ENCODE measurements around the gene AMER3. TPM values are rescaled to one million over a fixed set of nuclear protein-coding genes. Genes with fewer than 3 reads are reported as not detected.
A peak's percentile ranks its signal among the peaks of the same experiment; 100 is the strongest.

The AMER3 gene
- total RNA-seq, 2 experiments from 2014 or later: not detected

GRCh38 chr2:130791617-130791939, 36.2 kb downstream of the AMER3 start:
- Mint-ChIP-seq H3K27ac (no peak overlapping the region), H3K4me3 (no peak overlapping the region), H3K4me1 (no peaks in the 10 kb centered on the region), H3K36me3 (ENCODE audit: low read depth) (no peaks in the 10 kb centered on the region), H3K9me3 (ENCODE audit: low read depth) (no peaks in the 10 kb centered on the region), H3K27me3 (peaks cover 5% of the 10 kb centered on the region)
- ChIA-PET CTCF (no interaction called here), POLR2A (interaction anchor here (0.5 kb wide), 1 partner anchor 1139 kb away, joined by 3 read pairs; no protein-coding TSS in a partner anchor)
- intact Hi-C loops (cut with DNase I, micrococcal nuclease): no loop called here
- ATAC-seq (no peak), DNase-seq (no peak)

GRCh38 chr2:130795431-130795830, 40.1 kb downstream of the AMER3 start:
- Mint-ChIP-seq H3K4me1 (peaks cover 3% of the 10 kb centered on the region), H3K27me3 (peaks cover 3% of the 10 kb centered on the region), H3K27ac (no peak overlapping the region), H3K4me3 (no peak overlapping the region), H3K36me3 (ENCODE audit: low read depth) (no peaks in the 10 kb centered on the region), H3K9me3 (ENCODE audit: low read depth) (no peaks in the 10 kb centered on the region)
- intact Hi-C loops (cut with DNase I, micrococcal nuclease): loop anchor here (5.0 kb wide), 2 partner anchors 42 to 297 kb away; partner anchors contain the start of genes ARHGEF4 (in 2 of the 2) and FAM168B (in 1 of the 2)
- DNase-seq: no peak
- CTCF ChIA-PET: interaction anchor here (0.9 to 6.2 kb wide), 4 partner anchors 78 to 127 kb away, joined by 3 to 156 read pairs (median 4); no protein-coding TSS in a partner anchor
- POLR2A ChIA-PET: no interaction called here
- no peak for ATAC-seq

- ChIA-PET POLR2A (no interaction called here), CTCF (interaction anchor here (0.9 to 6.2 kb wide), 4 partner anchors 77 to 169 kb away, joined by 3 to 156 read pairs (median 8); no protein-coding TSS in a partner anchor)
- H3K4me1 Mint-ChIP-seq: peaks cover 3% of the 10 kb centered on the region
- DNase-seq (no peak), ATAC-seq (no peak)
- H3K9me3 Mint-ChIP-seq (ENCODE audit: low read depth): no peaks in the 10 kb centered on the region
- no peak overlapping the region for H3K27ac Mint-ChIP-seq
- intact Hi-C loops (cut with DNase I, micrococcal nuclease): loop anchor here (5.0 kb wide), 2 partner anchors 41 to 296 kb away; partner anchors contain the start of genes ARHGEF4 (in 2 of the 2) and FAM168B (in 1 of the 2)
- no peak overlapping the region for H3K4me3 Mint-ChIP-seq
- H3K36me3 Mint-ChIP-seq (ENCODE audit: low read depth): no peaks in the 10 kb centered on the region
- peaks cover 3% of the 10 kb centered on the region for H3K27me3 Mint-ChIP-seq
Observed at GRCh38 chr2:130796290-130796689, 41.0 kb downstream of the AMER3 start.

- no peak overlapping the region for H3K27ac Mint-ChIP-seq
- ATAC-seq (peak; percentile 92), DNase-seq (peak; percentile 96)
- H3K27me3 Mint-ChIP-seq: peaks cover 3% of the 10 kb centered on the region
- H3K4me3 Mint-ChIP-seq: peak overlapping the region; percentile 62
- H3K36me3 Mint-ChIP-seq (ENCODE audit: low read depth): no peaks in the 10 kb centered on the region
- no peaks in the 10 kb centered on the region for H3K9me3 Mint-ChIP-seq (ENCODE audit: low read depth)
- POLR2A ChIA-PET: interaction anchor here (0.9 to 1.0 kb wide), 2 partner anchors 23 to 27 kb away, joined by 3 to 6 read pairs; no protein-coding TSS in a partner anchor
- intact Hi-C loops (cut with DNase I, micrococcal nuclease): loop anchor here (1.0 to 5.0 kb wide), 8 partner anchors 27 to 296 kb away; partner anchors contain the start of genes ARHGEF4 (in 2 of the 2) and FAM168B (in 2 of the 2)
- CTCF ChIA-PET: interaction anchor here (0.5 to 6.2 kb wide), 40 partner anchors 9 to 1005 kb away, joined by 3 to 156 read pairs (median 4); no protein-coding TSS in a partner anchor
- peaks cover 3% of the 10 kb centered on the region for H3K4me1 Mint-ChIP-seq
Observed at GRCh38 chr2:130797493-130798435, 42.4 kb downstream of the AMER3 start.

- H3K9me3 Mint-ChIP-seq (ENCODE audit: low read depth): no peaks in the 10 kb centered on the region
- ATAC-seq: no peak
- H3K4me3 Mint-ChIP-seq: peak overlapping the region; percentile 62
- H3K27me3 Mint-ChIP-seq: no peaks in the 10 kb centered on the region
- intact Hi-C loops (cut with DNase I, micrococcal nuclease): loop anchor here (1.0 to 5.0 kb wide), 7 partner anchors 26 to 295 kb away; partner anchors contain the start of genes ARHGEF4 (in 2 of the 2) and FAM168B (in 2 of the 2)
- no peaks in the 10 kb centered on the region for H3K36me3 Mint-ChIP-seq (ENCODE audit: low read depth)
- peaks cover 3% of the 10 kb centered on the region for H3K4me1 Mint-ChIP-seq
- CTCF ChIA-PET: interaction anchor here (0.5 to 6.2 kb wide), 6 partner anchors 26 to 262 kb away, joined by 3 to 156 read pairs (median 3); no protein-coding TSS in a partner anchor
- no peak overlapping the region for H3K27ac Mint-ChIP-seq
- POLR2A ChIA-PET: no interaction called here
- no peak for DNase-seq
Observed at GRCh38 chr2:130798472-130799218, 43.3 kb downstream of the AMER3 start.

GRCh38 chr2:130799295-130799694, 44.0 kb downstream of the AMER3 start:
- no peaks in the 10 kb centered on the region for H3K36me3 Mint-ChIP-seq (ENCODE audit: low read depth)
- no peaks in the 10 kb centered on the region for H3K27me3 Mint-ChIP-seq
- ChIA-PET POLR2A (no interaction called here), CTCF (interaction anchor here (0.6 to 6.2 kb wide), 3 partner anchors 74 to 196 kb away, joined by 3 to 156 read pairs (median 3); no protein-coding TSS in a partner anchor)
- no peaks in the 10 kb centered on the region for H3K9me3 Mint-ChIP-seq (ENCODE audit: low read depth)
- DNase-seq (no peak), ATAC-seq (no peak)
- peaks cover 3% of the 10 kb centered on the region for H3K4me1 Mint-ChIP-seq
- H3K4me3 Mint-ChIP-seq: no peak overlapping the region
- no peak overlapping the region for H3K27ac Mint-ChIP-seq
- intact Hi-C loops (cut with DNase I, micrococcal nuclease): loop anchor here (2.0 to 5.0 kb wide), 3 partner anchors 38 to 293 kb away; partner anchors contain the start of genes ARHGEF4 (in 2 of the 2) and FAM168B (in 1 of the 2)

- H3K27me3 Mint-ChIP-seq: peaks cover 8% of the 10 kb centered on the region
- no peak overlapping the region for H3K27ac Mint-ChIP-seq
- ATAC-seq: peak; percentile 53
- ChIA-PET POLR2A (no interaction called here), CTCF (no interaction called here)
- H3K4me3 Mint-ChIP-seq: no peak overlapping the region
- intact Hi-C loops (cut with DNase I, micrococcal nuclease): no loop called here
- H3K9me3 Mint-ChIP-seq (ENCODE audit: low read depth): no peaks in the 10 kb centered on the region
- H3K4me1 Mint-ChIP-seq: peaks cover 7% of the 10 kb centered on the region
- DNase-seq: no peak
- no peaks in the 10 kb centered on the region for H3K36me3 Mint-ChIP-seq (ENCODE audit: low read depth)
Observed at GRCh38 chr2:130805613-130806012, 50.3 kb downstream of the AMER3 start.

GRCh38 chr2:130806370-130806769, 51.0 kb downstream of the AMER3 start:
- Mint-ChIP-seq H3K9me3 (ENCODE audit: low read depth) (no peaks in the 10 kb centered on the region), H3K36me3 (ENCODE audit: low read depth) (no peaks in the 10 kb centered on the region), H3K27me3 (peaks cover 12% of the 10 kb centered on the region), H3K4me1 (peaks cover 7% of the 10 kb centered on the region), H3K27ac (no peak overlapping the region), H3K4me3 (no peak overlapping the region)
- intact Hi-C loops (cut with DNase I, micrococcal nuclease): no loop called here
- ChIA-PET CTCF (interaction anchor here (1.2 kb wide), 1 partner anchor 9 kb away, joined by 3 read pairs; no protein-coding TSS in a partner anchor), POLR2A (no interaction called here)
- no peak for DNase-seq
- no peak for ATAC-seq

- CTCF ChIA-PET: interaction anchor here (1.2 to 1.4 kb wide), 2 partner anchors 10 to 66 kb away, joined by 3 to 5 read pairs; no protein-coding TSS in a partner anchor
- ATAC-seq (no peak), DNase-seq (no peak)
- POLR2A ChIA-PET: no interaction called here
- Mint-ChIP-seq H3K27me3 (peaks cover 14% of the 10 kb centered on the region), H3K27ac (no peak overlapping the region), H3K4me1 (peaks cover 7% of the 10 kb centered on the region), H3K36me3 (ENCODE audit: low read depth) (no peaks in the 10 kb centered on the region), H3K4me3 (no peak overlapping the region), H3K9me3 (ENCODE audit: low read depth) (no peaks in the 10 kb centered on the region)
- intact Hi-C loops (cut with DNase I, micrococcal nuclease): no loop called here
Observed at GRCh38 chr2:130807659-130808385, 52.5 kb downstream of the AMER3 start.

- intact Hi-C loops (cut with DNase I, micrococcal nuclease): no loop called here
- DNase-seq (no peak), ATAC-seq (no peak)
- Mint-ChIP-seq H3K36me3 (ENCODE audit: low read depth) (no peaks in the 10 kb centered on the region), H3K9me3 (ENCODE audit: low read depth) (no peaks in the 10 kb centered on the region), H3K4me3 (no peak overlapping the region), H3K27me3 (peaks cover 14% of the 10 kb centered on the region), H3K27ac (no peak overlapping the region), H3K4me1 (peaks cover 7% of the 10 kb centered on the region)
- CTCF ChIA-PET: interaction anchor here (0.8 to 1.4 kb wide), 2 partner anchors 16 to 65 kb away, joined by 3 to 5 read pairs; no protein-coding TSS in a partner anchor
- POLR2A ChIA-PET: no interaction called here
Observed at GRCh38 chr2:130808482-130809268, 53.3 kb downstream of the AMER3 start.
